HG02678 (cell line): ENCODE data around the gene NFKBIZ.

Experiments
- ATAC-seq: cut with Tn5 transposase; IDR thresholded peaks from one replicate; pipeline ENCODE4 v1.9.1; 2021; ENCODE audit warnings: mild to moderate bottlenecking, moderate library complexity; ENCODE audit not compliant: unreplicated experiment

Gene NFKBIZ

DNA sequence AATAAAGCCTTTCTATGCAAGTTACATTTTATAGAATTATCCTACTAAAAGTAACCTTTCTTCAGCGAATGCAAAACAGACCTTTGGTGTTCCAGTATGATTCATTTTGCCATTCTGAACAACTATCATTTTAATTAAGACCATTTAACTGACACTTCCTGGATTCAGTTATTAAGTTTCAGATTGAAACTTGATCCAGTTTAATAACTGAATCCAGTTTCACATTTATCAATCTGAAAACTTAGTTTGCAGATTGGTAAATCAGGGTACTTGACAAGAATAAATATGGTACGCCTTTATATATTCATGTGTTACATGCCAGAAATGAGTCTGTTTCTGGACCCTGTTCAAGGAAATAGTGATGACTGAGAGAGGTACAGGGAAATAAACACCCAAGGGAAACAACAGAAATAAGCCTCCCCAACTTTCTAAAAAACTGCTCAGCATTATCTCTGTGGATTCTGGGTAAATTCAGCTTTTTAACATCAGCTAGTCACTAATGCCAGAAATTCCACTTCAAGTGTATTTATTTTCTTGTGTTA, 23.3 kb upstream of the NFKBIZ start:
- no peak for ATAC-seq

GRCh38 chr3:101827211-101828174, 21.8 kb upstream of the NFKBIZ start:
- peak; percentile 89 for ATAC-seq

DNA sequence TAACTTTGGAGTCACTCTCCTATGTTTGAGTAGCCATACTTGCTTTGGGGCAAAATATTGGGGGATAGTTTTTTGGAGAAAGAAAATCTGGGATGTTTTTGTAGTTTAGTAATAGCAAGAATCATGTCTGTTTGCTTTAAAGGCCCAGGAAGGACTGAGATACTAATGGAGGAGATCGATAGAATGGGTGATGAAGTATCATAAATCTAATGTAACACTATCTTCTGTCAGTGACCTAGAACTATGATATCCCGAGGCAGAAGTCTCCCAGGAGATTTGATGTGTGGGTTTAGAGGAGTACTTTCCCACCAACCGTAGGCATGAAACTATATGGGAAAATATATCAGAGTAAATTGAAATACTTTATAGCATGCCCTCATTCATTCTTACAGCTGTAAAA, 21.0 kb upstream of the NFKBIZ start:
- no peak for ATAC-seq

GRCh38 chr3:101828691-101829436, 20.4 kb upstream of the NFKBIZ start:
- peak; percentile 46 for ATAC-seq

- ATAC-seq = no peak
Measured at GRCh38 chr3:101829437-101829830, 19.9 kb upstream of the NFKBIZ start.

GRCh38 chr3:101829874-101830273, 19.4 kb upstream of the NFKBIZ start:
- peak; percentile 17 for ATAC-seq

GRCh38 chr3:101833446-101833974, 15.8 kb upstream of the NFKBIZ start:
- no peak for ATAC-seq

- no peak for ATAC-seq
Measured at GRCh38 chr3:101835676-101836075, 13.6 kb upstream of the NFKBIZ start.

DNA sequence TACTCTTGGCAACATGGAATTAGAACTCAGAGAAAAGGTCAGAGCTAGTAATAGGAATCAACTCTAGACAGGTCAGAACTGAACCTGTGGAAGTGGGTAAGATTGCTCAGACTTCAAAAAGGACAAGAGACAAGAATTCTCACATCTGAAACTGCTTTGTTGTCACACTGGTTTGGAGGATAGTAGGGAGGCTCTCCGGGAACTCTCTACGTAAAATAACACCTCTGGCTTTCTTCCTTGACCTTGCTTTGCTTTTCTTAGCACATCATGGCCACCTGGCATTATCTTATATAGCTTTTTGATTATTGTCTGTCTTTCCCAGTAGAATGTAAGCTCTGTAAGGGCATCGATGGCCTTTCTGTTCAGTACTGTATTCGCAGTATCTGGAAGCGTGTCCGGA, 13.2 kb upstream of the NFKBIZ start:
- ATAC-seq = no peak

DNA sequence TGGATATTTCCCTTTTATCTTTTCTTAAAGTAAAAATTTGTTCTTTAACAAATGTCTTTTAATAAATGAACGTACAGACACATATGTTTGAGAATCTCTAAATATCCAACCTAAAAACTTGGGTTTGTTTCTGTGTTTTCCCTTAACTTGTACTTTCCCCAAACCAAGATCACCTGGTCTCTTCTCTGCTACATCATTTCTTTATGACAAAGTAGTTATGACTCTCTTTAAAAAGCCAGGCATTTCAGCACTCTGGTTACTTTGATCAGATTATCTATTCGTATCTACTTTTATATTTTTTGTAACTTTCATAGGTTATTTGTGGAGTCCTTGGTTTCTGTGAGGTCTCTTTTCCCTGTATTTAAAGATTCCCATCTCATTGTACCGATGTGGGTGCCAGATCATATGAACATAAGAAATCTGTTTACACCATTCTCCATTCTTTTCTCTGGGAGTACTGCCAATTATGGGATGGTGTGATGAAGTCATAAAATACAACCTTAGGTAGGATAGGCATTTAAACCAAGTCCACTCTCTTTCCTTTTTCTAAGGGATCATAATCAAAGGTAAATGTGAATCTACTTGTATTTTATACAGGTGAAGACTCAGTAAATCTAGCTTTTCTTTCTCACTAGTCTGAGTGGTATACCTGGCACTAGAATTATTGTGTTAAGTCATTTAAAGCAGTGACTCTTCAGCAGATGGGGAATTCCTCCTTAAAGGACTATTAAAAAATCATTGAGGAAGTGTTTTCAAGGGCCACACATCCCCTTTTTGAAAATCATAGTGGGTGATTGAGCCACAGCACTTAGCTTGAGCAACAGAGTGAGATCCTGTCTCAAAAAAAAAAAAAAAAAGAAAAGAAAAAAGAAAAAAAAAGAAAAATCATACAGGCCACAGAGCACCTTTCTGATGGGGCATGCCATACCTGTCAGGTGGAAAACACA, 12.4 kb upstream of the NFKBIZ start:
- peak; percentile 37 for ATAC-seq

GRCh38 chr3:101838691-101839090, 10.6 kb upstream of the NFKBIZ start:
- ATAC-seq = no peak

DNA sequence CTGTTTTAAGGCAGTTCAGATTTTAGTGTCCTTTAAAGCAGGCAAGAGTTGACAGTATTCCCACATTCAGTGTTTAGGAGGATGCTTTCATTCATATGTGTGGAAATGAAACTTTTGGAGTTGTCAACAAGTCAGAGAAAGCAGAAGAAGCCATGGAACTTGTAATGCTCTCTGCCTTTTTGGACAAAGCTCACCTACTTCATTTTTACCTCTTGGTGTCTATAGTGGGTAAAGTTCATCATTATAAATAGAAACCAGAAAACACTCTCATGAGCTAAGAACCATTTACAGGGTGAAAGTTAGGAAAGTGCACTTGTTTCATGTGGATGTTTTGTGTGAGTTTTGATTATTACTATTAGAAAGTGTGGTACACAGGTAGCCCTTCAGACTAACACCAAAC, 9.2 kb upstream of the NFKBIZ start:
- ATAC-seq = no peak

DNA sequence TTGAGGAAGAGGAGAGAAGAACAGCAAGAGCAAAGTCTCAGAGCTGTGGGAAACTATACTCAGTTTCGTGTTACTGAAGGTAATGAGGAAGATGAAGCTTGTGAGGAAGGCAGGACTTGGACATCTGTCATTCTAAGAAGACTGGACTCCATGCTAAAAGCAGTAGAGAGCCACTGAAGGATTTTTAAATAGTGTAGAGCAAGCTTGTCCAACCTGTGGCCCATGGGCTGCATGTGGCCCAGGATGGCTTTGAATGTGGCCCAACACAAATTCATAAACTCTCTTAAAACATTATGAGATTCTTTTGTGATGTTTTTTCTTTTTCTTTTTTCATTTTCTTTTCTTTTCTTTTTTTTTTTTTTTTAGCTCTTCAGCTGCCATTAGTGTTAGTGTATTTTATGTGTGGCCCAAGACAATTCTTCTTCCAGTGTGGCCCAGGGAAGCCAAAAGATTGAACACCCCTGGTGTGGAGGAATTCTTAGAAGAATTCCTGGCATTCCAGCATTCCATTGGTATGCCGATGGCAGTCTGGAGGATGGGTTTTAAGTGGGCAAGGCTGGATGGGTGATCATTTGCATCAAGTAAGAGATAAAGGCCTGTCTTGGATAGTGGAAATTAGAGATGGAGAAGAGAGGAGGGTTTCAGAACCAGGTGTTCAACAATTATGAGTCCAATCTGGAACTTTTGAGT, 6.9 kb upstream of the NFKBIZ start:
- ATAC-seq = no peak

DNA sequence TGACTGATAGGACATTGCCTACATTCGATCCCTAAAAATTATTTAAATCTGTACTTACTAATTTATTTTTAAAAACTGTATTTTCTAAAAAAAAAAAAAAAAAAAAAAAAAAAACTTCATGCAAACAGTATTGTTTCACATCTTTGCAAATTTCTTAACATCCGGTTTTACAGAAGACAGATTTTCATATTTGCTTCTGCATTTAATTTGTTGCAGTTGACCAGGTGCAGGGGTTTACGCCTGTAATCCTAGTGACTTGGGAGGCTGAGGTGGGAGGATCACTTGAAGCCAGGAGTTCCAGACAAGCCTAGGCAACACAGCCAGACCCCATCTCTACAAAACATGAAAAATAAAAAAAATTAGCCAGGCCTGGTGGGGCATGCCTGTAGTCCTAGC, 6.4 kb upstream of the NFKBIZ start:
- ATAC-seq = no peak

DNA sequence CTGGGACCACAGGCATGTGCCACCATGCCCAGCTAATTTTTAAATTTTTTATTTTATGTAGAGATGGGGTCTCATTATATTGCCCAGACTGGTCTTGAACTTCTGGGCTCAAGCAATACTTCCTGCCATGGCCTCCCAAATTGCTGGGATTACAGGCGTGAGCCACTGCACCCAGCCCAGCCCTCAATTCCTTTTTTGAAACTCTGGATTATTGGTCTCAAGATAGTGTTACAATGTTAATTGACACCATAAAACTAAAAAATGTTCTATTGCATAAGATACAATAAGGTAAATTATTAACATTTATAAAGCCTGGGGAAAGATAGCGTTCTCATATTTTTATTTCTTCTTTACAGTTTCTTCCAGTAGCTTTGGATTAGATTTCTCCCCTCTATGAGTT, 3.9 kb upstream of the NFKBIZ start:
- no peak for ATAC-seq

- ATAC-seq = no peak
Measured at GRCh38 chr3:101846709-101847108, 2.6 kb upstream of the NFKBIZ start.

DNA sequence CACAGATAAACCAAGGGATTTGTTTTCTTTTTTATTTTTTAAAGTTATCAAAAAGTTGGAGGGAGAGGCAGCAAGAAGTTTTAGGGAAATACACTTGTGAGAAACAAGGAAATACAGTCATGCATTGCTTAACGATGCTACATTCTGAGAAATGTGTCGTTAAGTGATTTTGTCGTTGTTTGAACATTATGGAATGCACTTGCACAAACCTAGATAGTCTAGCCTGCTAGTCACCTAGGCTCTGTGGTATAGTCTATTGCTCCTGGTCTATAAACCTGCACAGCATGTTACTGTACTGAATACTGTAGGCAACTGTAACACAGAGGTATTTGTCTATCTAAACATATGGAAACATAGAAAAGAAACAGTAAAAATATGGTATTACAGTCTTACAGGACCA, 2.0 kb upstream of the NFKBIZ start:
- no peak for ATAC-seq

DNA sequence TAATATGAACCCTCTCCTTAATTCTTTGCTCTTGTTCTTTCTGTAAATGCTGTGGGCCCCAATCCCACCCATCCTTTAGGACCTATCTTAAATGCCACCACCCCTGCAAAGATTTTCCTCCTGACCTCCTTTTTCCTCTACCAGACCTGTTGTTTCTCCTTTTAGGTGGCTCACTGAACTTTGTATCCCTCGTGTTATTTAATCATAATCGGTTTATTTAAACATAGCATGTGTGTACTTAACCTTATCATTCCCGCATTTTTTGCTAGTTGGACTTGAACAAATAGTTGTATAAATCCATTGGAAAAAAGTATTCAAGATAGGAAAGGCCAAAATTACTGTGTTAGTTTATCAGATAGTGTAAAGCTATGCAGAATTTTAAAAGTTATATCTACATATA, 988 bp upstream of the NFKBIZ start:
- ATAC-seq = no peak

DNA sequence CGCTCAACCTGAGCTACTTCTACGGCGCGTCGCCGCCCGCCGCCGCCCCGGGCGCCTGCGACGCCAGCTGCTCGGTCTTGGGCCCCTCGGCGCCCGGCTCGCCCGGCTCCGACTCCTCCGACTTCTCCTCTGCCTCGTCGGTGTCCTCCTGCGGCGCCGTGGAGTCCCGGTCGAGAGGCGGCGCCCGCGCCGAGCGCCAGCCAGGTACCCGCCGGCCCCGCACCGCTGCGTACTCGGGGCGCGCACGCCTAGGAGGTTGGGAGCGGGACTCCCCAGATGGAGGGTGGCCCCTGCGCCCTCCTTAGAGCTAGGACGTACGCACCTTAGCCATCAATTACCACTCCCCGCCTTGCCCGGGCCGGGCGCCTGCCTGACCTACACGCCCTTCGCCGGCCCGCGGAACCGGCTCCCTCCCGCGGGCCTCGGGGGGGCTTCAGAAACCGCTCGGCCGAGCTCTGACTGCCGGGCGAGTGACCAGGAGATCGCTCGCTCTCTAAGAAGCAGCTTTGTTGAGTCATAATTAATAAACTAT, 466 bp downstream of the NFKBIZ start:
- peak; percentile 27 for ATAC-seq
